Subcutaneous adipose tissue (tissue), 4 donors: ENCODE data around the gene FAM107A. TPM values are rescaled to one million over a fixed set of nuclear protein-coding genes. Genes with fewer than 3 reads are reported as not detected.

Source experiments
- CTCF ChIP-seq: fragments of 450-650 bp; IDR thresholded peaks from one replicate; pipeline ENCODE4 v1.5.1; 2016; ENCODE audit warnings: low read depth, mild to moderate bottlenecking, control low read depth, antibody characterized with exemption, moderate library complexity
- total RNA-seq, 4 donors: library from RNA; depleted of rRNA; stranded (reverse); fragments of >200 nt; gene quantifications; one replicate each; pipeline ENCODE4 v1.1.0, GENCODE V29; 2016

FAM107A gene
- total RNA-seq, 4 donors from 2014 or later: 11.2 to 85.3 (median 49.5) TPM

GRCh38 chr3:58560771-58561311 lies 16.4 kb downstream of the FAM107A start:
- TF ChIP-seq CTCF: no peak

GRCh38 chr3:58559586-58559985 lies 17.6 kb downstream of the FAM107A start:
- no peak for TF ChIP-seq CTCF

GRCh38 chr3:58557491-58557890 lies 19.7 kb downstream of the FAM107A start:
- TF ChIP-seq CTCF: no peak

GRCh38 chr3:58556761-58557221 lies 20.4 kb downstream of the FAM107A start:
- TF ChIP-seq CTCF: no peak

- TF ChIP-seq CTCF: no peak
Observed at GRCh38 chr3:58556001-58556400, 21.2 kb downstream of the FAM107A start.

GRCh38 chr3:58555203-58555602 lies 22.0 kb downstream of the FAM107A start:
- no peak for TF ChIP-seq CTCF

GRCh38 chr3:58553003-58553402 lies 24.2 kb downstream of the FAM107A start:
- TF ChIP-seq CTCF: no peak
